IPS-18a (cell line): ENCODE results near the gene TFCP2.

Source experiments
- H3K27ac ChIP-seq: one replicate; pipeline ENCODE4 v1.5.1; 2013; ENCODE audit warnings: low read length
- H3K27me3 ChIP-seq: one replicate; pipeline ENCODE4 v1.6.1; 2013; ENCODE audit warnings: mild to moderate bottlenecking, low read length; ENCODE audit not compliant: control insufficient read depth, insufficient read depth
- H3K36me3 ChIP-seq: one replicate; pipeline ENCODE4 v1.6.1; 2013; ENCODE audit warnings: low read depth, low read length; ENCODE audit not compliant: control insufficient read depth
- H3K4me1 ChIP-seq: one replicate; pipeline ENCODE4 v1.6.1; 2013; ENCODE audit warnings: low read depth, low read length; ENCODE audit not compliant: control insufficient read depth
- H3K4me3 ChIP-seq: one replicate; pipeline ENCODE4 v1.5.1; 2013; ENCODE audit warnings: low read length
- H3K9ac ChIP-seq: one replicate; pipeline ENCODE4 v1.6.1; 2013; ENCODE audit warnings: mild to moderate bottlenecking, low read length, moderate library complexity
- H3K9me3 ChIP-seq: one replicate; pipeline ENCODE4 v1.6.1; 2013; ENCODE audit warnings: low read depth, low read length; ENCODE audit not compliant: control insufficient read depth

Gene TFCP2

DNA sequence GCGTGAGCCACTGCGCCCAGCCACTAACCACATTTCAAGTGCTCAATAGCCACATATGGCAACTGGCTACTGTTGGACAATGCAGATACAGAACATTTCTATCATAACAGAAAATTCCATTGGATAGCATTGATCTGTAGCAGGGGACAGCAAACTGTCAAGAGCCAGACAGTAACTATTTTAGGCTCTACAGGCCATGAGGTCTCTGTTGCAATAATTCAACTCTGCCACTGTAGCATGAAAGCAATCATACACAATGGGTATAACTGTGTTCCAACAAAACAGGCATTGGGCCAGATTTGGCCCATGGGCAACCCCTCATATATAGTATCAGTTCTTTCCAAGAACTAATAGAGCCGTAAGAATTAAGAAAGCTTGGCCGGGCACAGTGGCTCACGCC is 97.5 kb downstream of the TFCP2 start:
- H3K9ac ChIP-seq = no peak overlapping the region
- no peaks in the 10 kb centered on the region for H3K27me3 ChIP-seq
- H3K27ac ChIP-seq = no peak overlapping the region
- no peak overlapping the region for H3K4me3 ChIP-seq
- H3K4me1 ChIP-seq = no peaks in the 10 kb centered on the region
- H3K36me3 ChIP-seq = peaks cover 26% of the 10 kb centered on the region
- no peaks in the 10 kb centered on the region for H3K9me3 ChIP-seq

DNA sequence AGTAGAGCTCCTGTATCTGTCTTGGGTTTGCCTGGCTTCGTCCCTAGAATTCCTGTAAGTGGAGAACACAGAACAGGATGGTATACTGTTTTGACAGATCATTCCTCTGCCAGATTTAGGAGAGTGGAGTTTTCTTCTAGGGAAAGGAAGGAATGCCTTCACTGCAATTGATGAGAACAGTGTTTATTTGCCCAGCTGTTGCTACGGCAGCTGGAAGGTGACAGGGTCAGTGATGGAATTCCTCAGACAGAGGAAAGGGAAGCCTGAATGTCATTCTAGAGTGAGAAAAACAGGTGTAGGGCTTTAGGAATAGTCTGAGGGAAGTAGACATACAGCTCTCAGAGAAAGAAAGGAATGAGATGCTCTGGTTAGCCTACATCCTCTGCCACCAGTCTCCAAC is 101.3 kb downstream of the TFCP2 start:
- no peaks in the 10 kb centered on the region for H3K4me1 ChIP-seq
- H3K9me3 ChIP-seq = no peaks in the 10 kb centered on the region
- no peak overlapping the region for H3K4me3 ChIP-seq
- no peaks in the 10 kb centered on the region for H3K27me3 ChIP-seq
- peaks cover 52% of the 10 kb centered on the region for H3K36me3 ChIP-seq
- no peak overlapping the region for H3K9ac ChIP-seq
- H3K27ac ChIP-seq = no peak overlapping the region

DNA sequence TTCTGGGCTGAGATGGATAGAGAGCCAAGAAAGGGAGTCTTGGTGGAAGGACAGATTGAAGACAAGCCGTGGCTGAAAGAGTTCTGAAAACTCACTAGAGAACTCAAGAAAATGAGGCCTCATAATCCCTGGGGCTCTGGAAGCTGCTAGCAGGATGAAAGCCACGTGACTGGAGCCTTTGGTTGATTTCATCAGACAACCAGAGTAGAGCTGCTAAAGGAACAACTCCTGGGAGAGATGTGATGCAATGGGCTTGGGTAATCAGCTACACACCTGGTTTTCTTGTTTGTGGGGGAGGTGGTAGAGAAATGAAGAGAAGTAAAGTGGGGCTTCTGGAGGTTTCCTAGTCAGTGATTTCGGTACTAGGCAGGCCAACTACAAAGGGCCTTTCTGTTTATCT is 102.9 kb downstream of the TFCP2 start:
- H3K36me3 ChIP-seq = peaks cover 64% of the 10 kb centered on the region
- no peak overlapping the region for H3K9ac ChIP-seq
- no peak overlapping the region for H3K27ac ChIP-seq
- no peak overlapping the region for H3K4me3 ChIP-seq
- no peaks in the 10 kb centered on the region for H3K27me3 ChIP-seq
- H3K4me1 ChIP-seq = no peaks in the 10 kb centered on the region
- no peaks in the 10 kb centered on the region for H3K9me3 ChIP-seq

DNA sequence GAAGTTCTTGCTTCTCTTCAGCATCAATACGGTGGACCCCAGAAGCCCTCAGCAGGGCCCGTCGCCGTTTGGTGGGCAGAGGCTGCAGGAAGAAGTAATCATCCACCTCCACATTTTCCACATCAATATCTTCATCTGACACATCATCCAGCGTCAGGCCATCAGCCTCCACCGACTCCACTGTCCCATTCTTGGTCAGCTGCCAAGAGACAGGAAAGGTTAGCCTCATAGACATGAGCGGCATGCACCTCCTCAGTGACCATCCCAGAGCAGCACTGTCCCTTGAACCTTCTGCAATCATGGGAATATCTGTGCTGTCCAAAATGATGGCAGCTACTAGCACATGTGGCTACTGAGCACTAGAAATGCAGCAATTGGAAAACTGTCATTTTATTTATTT is 105.2 kb downstream of the TFCP2 start:
- H3K36me3 ChIP-seq = peaks cover 75% of the 10 kb centered on the region

DNA sequence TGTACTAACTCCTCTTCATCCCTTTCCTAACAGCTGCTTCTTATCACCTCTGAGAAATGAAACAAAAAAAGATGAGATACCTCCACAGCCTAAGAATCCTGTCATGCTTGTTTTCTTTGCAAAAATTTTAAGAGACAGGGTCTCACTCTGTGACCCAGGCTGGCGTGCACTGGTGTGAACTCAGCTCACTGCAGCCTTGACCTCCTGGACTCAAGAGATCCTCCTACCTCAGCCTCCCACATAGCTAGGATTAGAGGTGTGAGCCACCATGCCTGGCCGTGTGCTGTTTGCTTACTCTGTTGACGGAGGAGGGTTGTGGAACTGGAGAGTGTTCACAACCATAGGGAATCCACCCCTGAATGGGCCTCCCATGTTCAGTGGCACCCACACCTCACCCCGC is 105.7 kb downstream of the TFCP2 start:
- no peaks in the 10 kb centered on the region for H3K4me1 ChIP-seq
- H3K27me3 ChIP-seq = no peaks in the 10 kb centered on the region
- H3K4me3 ChIP-seq = no peak overlapping the region
- H3K9me3 ChIP-seq = no peaks in the 10 kb centered on the region
- H3K9ac ChIP-seq = no peak overlapping the region
- peaks cover 79% of the 10 kb centered on the region for H3K36me3 ChIP-seq
- no peak overlapping the region for H3K27ac ChIP-seq

More for the DNA sequence above, 105.2 kb downstream of the TFCP2 start:
- Histone ChIP-seq H3K4me1 (no peaks in the 10 kb centered on the region), H3K9ac (no peak overlapping the region), H3K4me3 (no peak overlapping the region), H3K27ac (no peak overlapping the region), H3K27me3 (no peaks in the 10 kb centered on the region), H3K9me3 (no peaks in the 10 kb centered on the region)

DNA sequence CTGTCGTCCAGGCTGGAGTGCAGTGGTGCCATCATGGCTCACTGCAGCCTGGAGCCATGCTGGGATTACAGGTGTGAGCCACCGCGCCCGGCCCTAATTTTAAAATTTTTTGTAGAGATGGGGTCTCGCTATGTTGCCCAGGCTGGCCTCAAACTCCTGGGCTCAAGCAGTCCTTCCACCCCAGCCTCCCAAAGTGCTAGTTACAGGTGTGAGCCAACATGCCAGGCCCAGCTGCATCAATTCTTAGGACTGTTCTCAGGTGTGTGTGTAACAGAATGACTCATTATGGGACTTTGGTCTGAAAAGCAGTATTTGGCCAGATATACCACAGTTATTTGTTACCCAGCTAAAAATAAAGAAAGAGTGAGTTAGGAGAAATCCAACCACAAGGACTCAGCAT is 107.4 kb downstream of the TFCP2 start:
- Histone ChIP-seq H3K36me3 (peaks cover 73% of the 10 kb centered on the region), H3K9ac (no peak overlapping the region), H3K27ac (no peak overlapping the region), H3K9me3 (no peaks in the 10 kb centered on the region), H3K27me3 (no peaks in the 10 kb centered on the region), H3K4me3 (no peak overlapping the region), H3K4me1 (no peaks in the 10 kb centered on the region)

DNA sequence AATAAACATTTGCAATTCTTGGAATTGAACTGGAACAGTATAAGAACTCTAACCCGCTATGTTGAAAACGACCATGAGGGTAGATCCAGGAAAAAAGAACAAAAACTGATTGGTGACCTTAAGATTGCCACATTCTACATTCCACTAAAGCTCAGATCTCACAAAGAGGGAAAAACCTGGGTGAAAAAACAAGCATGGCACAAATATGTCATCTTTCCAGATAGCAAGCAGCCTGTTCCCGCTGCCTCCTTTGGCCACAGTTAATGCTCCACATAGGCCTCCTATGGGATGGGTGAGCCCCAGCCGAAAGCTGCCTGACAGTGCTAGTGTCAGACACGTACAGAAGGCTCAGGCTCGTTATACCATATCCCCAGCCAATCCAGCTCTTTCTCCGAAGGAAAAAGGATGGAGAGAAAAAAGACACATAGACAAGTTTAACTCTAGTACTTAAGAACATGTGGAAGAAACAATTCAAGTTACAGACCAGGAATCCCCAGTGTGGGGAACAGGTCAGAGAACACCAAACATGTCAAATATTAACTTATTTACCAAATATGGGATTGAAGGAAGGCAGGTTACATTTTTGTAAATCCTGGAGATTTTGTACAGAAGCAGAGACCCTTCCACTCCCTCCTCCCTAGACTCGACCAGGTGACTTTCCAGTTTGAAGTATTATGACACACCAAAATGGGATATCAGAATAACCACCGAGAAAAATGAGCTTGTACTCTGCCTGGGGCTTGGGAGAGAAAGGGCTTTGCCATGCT is 110.1 kb downstream of the TFCP2 start:
- Histone ChIP-seq H3K27me3 (no peaks in the 10 kb centered on the region), H3K27ac (no peak overlapping the region), H3K4me3 (no peak overlapping the region), H3K9ac (no peak overlapping the region), H3K9me3 (no peaks in the 10 kb centered on the region), H3K4me1 (no peaks in the 10 kb centered on the region), H3K36me3 (peaks cover 82% of the 10 kb centered on the region)

DNA sequence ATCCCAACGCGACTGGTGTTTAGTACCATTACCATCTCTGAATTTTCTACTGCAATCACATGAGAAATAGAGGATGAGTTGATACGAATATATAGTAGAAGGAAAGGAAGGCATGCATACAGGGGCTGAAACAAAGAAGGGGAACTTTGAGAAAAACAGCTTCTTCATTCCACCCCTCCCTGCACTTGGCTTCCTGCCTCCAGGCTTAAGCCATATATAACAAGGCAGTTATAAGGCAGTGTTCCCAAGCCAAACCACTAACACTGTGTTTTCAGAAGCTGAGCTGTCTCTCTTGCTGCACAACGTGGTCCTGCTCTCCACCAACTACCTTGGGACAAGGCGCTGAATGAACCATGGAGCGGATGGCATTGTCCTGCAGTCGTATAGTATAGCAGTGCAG is 113.8 kb downstream of the TFCP2 start:
- Histone ChIP-seq H3K9ac (no peak overlapping the region), H3K36me3 (peaks cover 69% of the 10 kb centered on the region), H3K4me3 (no peak overlapping the region), H3K9me3 (no peaks in the 10 kb centered on the region), H3K27ac (no peak overlapping the region), H3K27me3 (no peaks in the 10 kb centered on the region), H3K4me1 (no peaks in the 10 kb centered on the region)

DNA sequence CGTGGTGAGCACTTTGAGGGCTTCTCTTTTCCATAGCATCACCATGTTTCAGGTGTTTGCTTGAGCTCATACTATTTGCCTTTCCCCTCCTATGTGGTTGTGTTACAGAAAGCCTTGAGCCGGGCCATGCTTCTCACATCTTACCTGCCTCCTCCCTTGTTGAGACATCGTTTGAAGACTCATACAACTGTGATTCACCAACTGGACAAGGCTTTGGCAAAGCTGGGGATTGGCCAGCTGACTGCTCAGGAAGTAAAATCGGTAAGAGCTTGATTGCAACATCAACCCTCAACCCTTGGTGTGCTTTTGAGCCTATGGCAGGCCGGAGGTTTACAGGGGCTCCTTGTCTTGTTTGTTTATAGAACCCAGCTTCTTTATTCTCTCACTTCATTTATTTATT is 116.7 kb downstream of the TFCP2 start:
- H3K36me3 ChIP-seq = peaks cover 53% of the 10 kb centered on the region
- H3K4me1 ChIP-seq = no peaks in the 10 kb centered on the region

DNA sequence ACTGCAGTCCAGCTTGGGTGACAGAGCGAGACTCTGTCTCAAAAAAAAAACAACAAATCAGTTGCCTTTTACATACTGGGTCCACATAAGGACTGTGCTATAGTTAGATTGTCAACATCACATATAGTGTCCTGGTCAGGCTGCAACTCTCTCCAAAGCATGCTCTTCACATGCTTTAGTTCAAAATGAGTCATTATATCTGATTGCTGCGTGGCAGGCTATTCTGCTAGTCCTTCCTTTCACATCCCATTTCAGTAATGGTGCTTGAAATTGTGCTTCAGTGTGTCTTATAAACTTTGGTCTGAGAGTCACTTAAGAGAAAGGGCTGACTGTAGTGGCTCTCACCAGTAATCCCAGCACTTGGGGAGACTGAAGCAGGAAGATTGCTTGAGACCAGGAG is 117.9 kb downstream of the TFCP2 start:
- Histone ChIP-seq H3K36me3 (peaks cover 49% of the 10 kb centered on the region), H3K9me3 (no peaks in the 10 kb centered on the region)

More for the DNA sequence above, 116.7 kb downstream of the TFCP2 start:
- H3K9ac ChIP-seq = no peak overlapping the region
- no peaks in the 10 kb centered on the region for H3K9me3 ChIP-seq
- H3K27ac ChIP-seq = no peak overlapping the region
- H3K27me3 ChIP-seq = no peaks in the 10 kb centered on the region
- H3K4me3 ChIP-seq = no peak overlapping the region

DNA sequence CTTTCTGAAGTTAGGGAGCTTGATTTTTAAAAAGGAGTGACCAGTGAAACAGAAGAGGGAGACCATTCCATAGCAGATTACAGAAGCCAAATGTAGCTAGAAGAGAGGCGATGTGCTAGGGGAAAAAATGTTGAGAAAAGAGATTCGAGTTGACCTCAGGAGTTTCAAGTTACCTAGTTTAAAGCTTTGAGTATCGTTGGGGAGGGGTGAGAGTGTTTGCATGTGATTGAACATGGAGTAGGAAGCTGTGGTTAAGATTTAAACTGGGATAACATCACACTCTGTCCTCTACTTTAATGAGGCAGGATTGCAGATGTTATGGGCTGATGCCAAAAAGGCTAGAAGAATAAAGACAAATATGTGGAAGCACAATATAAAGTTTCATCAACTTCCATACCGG is 121.1 kb downstream of the TFCP2 start:
- H3K27me3 ChIP-seq = no peaks in the 10 kb centered on the region
- no peak overlapping the region for H3K4me3 ChIP-seq
- no peak overlapping the region for H3K27ac ChIP-seq
- peaks cover 25% of the 10 kb centered on the region for H3K36me3 ChIP-seq
- no peaks in the 10 kb centered on the region for H3K9me3 ChIP-seq
- peaks cover 6% of the 10 kb centered on the region for H3K4me1 ChIP-seq
- H3K9ac ChIP-seq = no peak overlapping the region

More for the DNA sequence above, 117.9 kb downstream of the TFCP2 start:
- no peaks in the 10 kb centered on the region for H3K4me1 ChIP-seq
- no peak overlapping the region for H3K27ac ChIP-seq
- H3K4me3 ChIP-seq = no peak overlapping the region
- H3K9ac ChIP-seq = no peak overlapping the region
- H3K27me3 ChIP-seq = no peaks in the 10 kb centered on the region

DNA sequence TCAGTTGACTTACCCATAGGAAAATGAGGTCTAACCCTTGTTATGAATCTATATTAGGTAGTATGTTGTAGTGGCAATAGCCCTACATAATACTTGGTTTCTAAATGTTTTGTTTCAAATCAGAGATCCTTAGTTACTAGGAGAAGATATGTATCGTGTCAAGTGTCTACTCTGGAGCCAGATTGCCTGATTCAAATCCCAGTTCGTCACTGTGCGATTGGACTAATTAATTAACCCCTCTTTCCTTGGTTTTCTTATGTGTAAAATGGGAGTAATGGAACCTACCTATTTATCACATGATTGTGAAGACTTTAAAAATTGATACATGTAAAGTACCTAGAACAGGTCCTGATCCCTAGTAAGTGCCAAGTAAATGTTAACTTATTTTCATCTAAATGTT is 123.4 kb downstream of the TFCP2 start:
- Histone ChIP-seq H3K9me3 (no peaks in the 10 kb centered on the region), H3K4me3 (peak overlapping the region; percentile 81), H3K36me3 (peaks cover 14% of the 10 kb centered on the region), H3K4me1 (peaks cover 6% of the 10 kb centered on the region), H3K27ac (no peak overlapping the region), H3K9ac (no peak overlapping the region), H3K27me3 (no peaks in the 10 kb centered on the region)
